Right ventricle myocardium inferior (tissue), 1 donor: Measurements from ENCODE around the gene TMEM39B. TPM values are rescaled to one million over a fixed set of nuclear protein-coding genes. Genes with fewer than 3 reads are reported as not detected.
A peak's percentile ranks its signal among the peaks of the same experiment; 100 is the strongest.
"Not testable (repeated sequence)": the region's sequence is repeated elsewhere in the genome, so short reads cannot be mapped to it uniquely, and the experiment has no call there.

Source experiments
- ATAC-seq: fragments of 200-7000 bp; cut with Tn5 transposase; one replicate; pipeline ENCODE4 v1.9.1; 2020; ENCODE audit warnings: mild to moderate bottlenecking, moderate library complexity
- DNase-seq: peaks from one replicate; pipeline ENCODE4 v3.0.0; 2021; ENCODE audit errors: missing footprints
- intact Hi-C: fragments of 100-400 bp; cut with DNase I; formaldehyde crosslinking; loops from one replicate; pipeline ENCODE4 v1.11.0; 2022
- total RNA-seq: library from RNA; stranded (reverse); fragmentation: NEBNext Ultra II Directional; extraction: Animal tissue kit (Norgen Biotek cat#: 25700); gene quantifications from one replicate; pipeline ENCODE4 v1.2.1, GENCODE V29; 2021
- donor health status: DM: no; HTN: yes; CAD: no; lungs with severe emphysema.

TMEM39B gene
- total RNA-seq, 1 donor from 2014 or later: 7.1 TPM

DNA sequence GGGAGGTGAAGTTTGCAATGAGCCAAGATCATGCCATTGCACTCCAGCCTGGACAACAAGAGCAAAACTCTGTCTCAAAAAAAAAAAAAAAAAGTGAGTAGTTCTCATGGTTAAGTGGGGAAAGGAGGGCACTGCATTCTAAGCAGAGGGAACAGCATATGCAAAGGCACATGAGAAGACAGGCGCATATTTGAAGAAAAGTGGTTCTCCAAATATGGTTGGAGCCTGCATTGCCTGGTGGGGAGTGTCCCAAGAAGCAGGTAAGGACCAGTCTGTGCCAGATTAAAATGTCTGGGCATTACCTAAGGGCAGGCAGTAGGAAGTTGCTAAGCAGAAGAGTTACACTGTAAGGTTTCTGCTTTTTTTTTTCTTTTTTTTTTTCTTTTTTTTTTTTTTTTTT, 32.6 kb downstream of the TMEM39B start:
- DNase-seq (no peak), ATAC-seq (no peak)
- intact Hi-C loops: loop anchor here (5.0 kb wide), 1 partner anchor 33 kb away; the partner anchor contains the start of gene TMEM39B

DNA sequence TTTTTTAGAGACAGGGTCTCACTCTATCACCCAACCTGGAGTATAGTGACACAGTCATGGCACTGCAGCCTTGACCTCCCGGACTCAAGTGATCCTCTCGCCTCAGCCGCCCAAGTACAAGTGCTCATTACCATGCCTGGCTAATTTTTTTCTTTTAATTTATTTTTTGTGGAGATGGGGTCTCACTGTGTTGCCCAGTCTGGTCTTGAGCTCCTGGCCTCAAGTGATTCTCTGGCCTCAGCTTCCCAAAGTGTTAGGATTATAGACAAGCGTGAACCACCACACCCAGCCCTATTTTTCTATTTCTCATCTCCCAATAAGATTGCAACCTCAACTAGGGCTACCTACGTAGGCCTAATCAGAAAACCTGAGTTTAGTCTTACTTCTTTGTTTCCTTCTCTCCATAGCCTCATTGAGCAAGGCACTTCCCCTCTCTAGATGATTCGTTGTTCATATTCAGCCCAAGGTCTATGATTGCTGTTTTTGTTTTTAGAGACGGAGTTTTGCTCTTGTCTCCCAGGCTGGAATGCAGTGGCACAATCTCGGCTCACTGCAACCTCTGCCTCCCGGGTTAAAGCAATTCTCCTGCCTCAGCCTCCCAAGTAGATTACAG, 34.0 kb downstream of the TMEM39B start:
- intact Hi-C loops: loop anchor here (5.0 kb wide), 1 partner anchor 34 kb away; the partner anchor contains the start of gene TMEM39B
- no peak for ATAC-seq
- DNase-seq: no peak

DNA sequence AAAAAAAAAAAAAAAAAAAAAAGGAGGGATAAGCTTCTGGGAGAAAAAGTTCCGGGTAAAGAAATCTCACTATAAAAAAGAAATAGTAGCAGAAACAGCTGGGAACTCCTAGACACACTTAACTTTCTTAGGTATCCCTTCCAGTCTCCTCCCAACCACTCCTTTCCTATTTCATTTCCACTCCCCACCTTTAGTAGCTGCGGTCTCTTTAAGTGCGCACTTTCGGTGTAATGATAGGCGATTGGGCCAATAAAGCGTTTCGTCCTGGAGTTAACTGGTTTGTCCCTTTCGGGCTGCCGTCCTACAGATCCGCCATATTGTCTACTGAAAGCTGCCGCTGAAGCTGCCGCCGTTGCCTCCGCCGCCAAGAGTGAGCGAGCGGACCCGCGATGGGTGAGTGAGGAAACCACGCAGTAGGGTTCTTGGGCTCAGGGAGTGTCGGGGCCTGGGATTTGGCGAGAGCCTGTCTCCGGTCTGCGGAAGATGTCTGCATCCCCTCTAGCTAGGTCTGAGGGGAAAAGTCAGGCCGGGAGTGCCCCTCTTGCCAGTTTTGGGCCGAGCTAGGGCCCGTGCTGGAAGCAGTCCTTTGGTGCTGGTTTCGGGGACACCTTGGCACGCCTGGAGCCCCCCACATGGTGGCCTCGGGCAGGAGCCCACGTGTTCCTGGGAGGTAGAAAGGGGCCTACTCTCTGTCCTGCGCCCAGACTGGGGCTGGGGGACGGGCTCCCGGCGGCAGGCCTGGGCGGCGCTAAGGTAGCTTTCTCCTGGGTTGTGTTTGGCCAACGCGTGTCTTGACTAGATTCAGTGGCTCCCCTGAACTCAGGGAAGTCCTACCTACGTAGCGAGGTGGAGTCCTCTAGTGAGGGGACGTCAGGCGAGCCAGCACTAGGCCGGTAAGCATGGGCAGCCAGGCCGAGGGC, 35.3 kb downstream of the TMEM39B start, which contains the start of gene KPNA6:
Gene KPNA6 (plus strand): TSS at position 315 of the 920 bp plus-strand sequence. CDS start 75 bp downstream, at position 390.
- ATAC-seq (peak; percentile 92), DNase-seq (peak; percentile 91)
- intact Hi-C loops: loop anchor here (1.0 to 5.0 kb wide), 2 partner anchors 36 to 71 kb away; partner anchors contain the start of genes TMEM39B and TXLNA

DNA sequence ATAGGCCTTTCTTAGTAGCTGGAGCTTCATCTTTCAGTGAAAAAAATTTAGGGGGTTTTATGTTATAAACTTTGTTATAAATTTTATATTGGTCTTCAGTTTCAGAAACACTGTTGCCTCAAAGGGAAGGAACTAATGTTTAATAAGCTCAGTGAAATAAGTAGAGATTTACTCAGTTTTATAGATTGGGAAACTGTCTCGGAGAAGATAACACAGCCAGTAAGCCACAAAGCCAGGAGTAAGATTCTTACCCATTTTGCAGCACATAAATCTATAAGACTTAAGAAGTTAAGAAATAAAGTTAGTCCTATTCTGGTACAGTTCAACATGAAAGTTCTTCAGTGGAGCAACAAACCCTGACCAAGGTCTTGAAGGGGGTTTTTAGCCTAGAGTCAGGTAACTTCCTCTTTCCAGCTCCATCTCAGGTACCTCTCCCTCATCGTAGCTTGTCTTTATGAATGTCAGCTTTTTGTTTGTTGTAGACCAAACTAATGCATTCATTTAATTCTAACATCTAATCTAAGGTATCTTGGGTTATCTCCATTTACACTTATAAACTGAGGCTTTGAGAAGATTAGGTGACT, 38.4 kb downstream of the TMEM39B start:
- intact Hi-C loops: no loop called here
- DNase-seq (no peak), ATAC-seq (no peak)

DNA sequence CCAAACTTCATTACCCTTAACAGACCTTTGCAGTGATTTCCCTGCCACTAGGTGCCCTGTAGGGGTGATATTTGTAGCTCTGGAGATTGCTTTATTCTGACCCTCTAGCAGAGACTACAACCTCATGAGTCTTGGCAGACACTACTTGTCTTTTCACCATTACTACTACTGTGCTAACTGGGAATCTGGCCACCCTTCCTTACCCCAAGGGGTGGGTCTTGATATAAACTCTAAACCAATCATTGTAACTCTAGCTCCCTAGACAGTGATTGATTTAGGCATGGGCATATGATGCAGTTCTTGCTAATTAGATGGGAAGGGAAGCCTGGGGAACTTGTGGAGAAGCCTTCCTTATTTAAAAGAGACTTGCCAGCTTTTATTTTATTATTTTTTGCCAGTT, 39.0 kb downstream of the TMEM39B start:
- intact Hi-C loops: no loop called here
- ATAC-seq (peak; percentile 18), DNase-seq (no peak)

DNA sequence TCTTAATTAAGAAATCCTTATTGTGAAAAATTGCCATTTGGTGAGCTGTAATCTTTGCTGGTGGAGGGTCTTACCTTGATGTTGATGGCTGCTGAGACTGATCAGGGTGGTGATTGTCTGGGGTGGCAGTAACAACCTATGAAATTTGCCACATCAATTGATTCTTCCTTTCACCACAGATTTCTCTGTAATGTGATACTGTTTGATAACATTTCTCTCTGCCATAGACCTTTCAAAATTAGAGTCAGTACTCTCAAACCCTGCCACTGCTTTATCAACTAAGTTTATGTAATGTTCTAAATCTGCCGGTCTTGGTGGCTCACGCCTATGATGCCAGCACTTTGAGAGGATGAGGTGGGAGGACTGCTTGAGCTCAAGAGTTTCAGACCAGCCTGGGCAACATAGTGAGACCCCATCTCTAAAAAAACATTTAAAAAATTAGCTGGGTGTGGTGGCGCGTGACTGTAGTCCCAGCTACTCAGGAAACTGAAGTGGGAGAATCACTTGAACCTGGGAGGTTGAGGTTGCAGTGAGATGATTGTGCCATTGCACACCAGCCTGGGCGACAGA, 40.2 kb downstream of the TMEM39B start:
- no peak for ATAC-seq
- DNase-seq: no peak
- intact Hi-C loops: no loop called here

DNA sequence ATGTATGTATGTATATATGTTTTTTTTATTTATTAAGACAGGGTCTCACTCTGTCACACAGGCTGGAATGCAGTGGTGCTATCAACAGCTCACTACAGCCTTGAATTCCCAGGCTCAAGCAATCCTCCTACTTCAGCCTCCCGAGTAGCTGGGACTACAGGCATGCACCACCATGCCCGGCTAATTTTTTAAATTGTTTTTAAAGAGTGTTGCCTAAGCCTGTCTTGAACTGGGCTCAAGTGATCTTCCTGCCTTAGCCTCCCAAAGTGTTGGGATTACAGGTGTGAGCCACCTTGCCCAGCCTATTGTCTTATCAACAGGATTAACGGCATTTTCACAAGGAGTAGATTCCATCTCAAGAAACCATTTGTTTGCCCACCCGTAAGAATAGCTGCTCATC, 40.7 kb downstream of the TMEM39B start:
- ATAC-seq, DNase-seq, intact Hi-C loops: not testable (repeated sequence)

DNA sequence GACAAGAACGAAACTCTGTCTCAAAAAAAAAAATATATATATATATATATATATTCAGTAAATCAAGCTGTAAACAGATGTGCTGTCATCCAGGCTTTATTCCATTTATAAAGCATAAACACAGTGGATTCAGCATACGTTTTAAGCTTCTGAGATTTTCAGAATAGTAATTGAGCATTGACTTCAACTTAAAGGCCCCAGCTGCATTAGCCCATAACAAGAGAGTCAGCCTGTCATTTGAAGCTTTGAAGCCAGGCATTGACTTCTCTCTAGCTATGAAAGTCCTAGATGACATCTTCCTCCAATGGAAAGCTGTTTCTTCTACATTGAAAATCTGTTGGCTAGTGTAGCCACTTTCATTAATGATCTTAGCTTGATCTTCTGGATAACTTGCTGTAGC, 41.7 kb downstream of the TMEM39B start:
- no peak for ATAC-seq
- DNase-seq: no peak
- intact Hi-C loops: no loop called here

DNA sequence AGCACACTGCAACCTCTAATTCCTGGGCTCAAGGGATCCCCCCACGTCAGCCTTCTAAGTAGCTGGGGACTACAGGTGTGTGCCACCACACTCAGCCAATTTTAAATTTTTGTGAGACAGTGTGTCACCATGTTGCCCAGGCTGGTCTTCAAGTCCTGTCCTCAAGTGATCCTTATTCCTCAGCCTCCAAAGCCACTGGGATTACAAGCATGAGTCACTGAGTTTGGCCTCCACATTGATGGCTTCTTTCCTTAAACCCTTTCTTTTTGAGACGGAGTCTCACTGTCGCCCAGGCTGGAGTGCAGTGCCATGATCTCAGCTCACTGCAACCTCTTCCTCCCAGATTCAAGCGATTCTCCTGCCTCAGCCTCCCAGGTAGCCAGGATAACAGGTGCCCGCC, 42.8 kb downstream of the TMEM39B start:
- no peak for DNase-seq
- ATAC-seq: peak; percentile 40
- intact Hi-C loops: no loop called here

DNA sequence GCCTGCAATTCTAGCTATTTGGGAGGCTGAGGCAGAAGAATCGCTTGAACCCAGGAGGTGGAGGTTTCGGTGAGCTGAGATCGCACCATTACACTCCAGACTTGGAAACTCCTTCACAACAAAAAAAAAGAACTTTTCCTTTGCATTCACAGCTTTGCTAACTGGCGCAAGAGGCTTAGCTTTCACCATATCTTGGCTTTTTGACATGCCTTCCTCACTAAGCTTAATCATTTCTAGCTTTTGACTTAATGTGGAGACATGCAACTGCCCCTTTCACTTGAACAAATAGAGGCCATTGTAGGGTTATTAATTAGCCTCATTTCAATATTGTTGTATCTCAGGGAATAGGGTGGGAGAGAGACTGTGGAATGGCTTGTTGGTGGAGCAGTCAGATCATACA, 43.8 kb downstream of the TMEM39B start:
- ATAC-seq (no peak), DNase-seq (no peak)
- intact Hi-C loops: no loop called here

DNA sequence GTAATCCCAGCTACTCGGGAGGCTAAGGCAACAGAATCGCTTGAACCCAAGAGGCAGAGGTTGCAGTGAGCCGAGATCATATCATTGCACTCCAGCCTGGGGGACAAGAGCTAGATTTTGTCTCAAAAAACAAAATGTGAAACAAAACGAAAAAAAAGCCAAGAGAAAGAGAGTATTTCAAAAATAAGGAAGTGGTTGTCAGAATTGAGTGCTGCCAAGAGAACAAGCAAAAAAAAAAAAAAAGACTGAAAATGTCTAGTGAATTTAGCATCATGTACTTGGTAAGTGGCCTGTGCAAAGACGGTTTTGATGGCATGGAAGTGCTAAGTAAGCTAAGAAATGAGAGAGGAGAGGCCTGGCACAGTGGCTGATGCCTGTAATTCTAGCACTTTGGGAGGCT, 49.4 kb downstream of the TMEM39B start:
- intact Hi-C loops: no loop called here
- DNase-seq: no peak
- ATAC-seq: no peak

DNA sequence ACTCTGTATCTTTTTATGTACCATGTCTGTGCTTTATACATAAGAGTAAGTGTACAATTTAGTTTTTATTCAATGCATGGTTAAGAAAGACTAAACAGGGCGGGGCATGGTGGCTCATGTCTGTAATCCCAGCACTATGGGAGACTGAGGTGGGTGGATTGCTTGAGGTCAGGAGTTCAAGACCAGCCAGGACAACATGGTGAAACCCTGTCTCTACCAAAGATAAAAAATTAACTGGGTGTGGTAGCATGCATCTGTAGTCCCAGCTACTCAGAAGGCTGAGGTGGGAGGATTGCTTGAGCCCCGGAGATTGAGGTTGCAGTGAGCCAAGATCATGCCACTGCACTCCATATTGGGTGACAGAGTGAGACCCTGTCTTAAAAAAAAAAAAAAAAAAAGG, 50.6 kb downstream of the TMEM39B start:
- DNase-seq, ATAC-seq, intact Hi-C loops: not testable (repeated sequence)

DNA sequence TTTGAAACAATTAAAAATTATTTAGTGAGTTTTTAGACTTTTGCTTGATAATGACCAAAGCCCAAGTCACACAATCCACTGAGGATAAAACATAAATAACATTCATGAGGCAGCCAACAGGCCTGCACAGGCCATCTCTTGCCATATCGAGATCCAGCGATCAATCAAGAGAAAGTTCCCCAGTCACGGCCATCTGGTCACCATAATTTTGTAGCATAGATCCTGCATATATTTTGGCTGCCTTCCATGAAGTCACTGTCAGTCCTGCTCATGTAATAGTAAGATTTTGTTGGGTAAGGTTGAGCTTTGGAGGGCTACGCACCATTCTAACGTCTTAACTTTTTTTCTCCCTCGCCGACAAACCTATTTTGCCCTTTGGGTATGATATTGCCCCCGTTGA, 52.6 kb downstream of the TMEM39B start:
- DNase-seq (no peak), ATAC-seq (no peak)
- intact Hi-C loops: no loop called here

DNA sequence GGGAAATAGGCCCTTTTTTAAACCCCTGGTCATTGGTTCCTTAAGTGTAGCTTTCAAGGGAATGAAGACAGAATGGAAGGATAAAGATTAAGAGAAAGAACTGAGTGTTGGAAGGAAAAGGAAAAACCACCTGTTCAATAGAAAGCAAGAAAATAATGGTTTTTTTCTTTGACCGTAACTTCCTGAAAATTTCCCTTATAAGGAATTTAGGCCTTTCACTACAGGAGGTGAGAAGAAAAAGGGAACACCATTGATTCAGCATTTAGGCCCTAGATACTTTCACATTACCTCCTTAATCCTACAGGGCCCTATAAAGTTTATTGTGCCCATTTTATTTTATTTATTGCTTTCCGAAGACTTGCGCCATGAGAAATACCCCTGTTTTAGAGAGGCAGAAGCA, 54.0 kb downstream of the TMEM39B start:
- intact Hi-C loops: no loop called here
- no peak for ATAC-seq
- DNase-seq: no peak

DNA sequence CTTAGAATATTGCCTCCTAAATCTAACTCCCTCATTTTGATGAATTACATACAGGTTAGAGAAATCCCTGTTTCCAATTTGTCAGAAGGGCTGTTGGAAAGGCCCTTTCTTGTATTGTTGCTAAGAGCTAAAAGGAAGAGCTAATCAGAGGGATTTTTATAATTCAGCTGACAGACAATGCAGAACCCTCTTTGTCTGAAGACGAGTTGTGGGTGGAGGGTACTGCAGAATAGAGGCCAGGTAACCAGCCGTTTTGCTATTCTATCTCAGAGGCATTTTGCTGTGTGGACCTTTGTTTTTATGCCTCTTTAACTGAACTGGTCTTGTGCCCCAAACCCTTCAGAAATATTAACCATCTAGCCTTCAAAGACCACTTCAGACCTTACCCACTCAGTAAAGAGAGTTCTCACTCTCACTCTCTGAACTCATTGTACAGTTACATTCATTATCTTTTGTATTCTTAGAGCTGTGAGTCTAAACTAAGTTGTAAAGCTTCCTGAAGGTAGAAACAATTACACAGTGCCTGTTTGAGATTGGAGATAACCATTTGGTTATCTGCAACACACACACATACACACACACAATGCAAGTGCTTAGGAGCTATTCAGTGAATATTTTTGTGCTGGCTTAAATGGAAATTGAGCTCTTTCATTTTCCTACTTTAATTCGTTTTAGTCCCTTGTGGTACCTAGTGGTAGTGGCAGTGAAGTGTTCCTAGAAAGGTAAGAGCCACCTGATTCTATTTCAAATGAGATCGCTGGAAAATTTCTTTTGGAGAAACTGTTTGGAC, 54.9 kb downstream of the TMEM39B start:
- no peak for ATAC-seq

DNA sequence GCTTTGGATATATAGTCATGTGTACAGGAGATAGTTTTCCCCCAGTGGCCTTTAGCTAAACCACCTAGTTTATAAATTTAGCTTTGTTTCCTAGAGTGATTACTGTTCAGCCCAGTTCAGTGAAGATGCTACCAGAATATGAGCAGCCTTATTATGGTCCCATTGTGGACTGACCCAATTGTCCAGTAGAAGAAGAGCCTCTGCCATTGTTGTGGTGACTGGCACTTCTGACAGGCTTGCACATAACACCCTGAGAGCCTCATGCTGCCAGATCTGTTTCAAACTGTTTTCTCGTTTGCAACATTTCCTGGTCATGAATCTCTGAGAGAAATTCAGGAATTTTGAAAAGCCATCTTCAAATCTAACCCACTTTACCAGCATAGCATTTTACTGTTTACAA, 55.7 kb downstream of the TMEM39B start:
- DNase-seq (no peak), ATAC-seq (no peak)
- intact Hi-C loops: no loop called here

More for the DNA sequence above, 54.9 kb downstream of the TMEM39B start:
- intact Hi-C loops: no loop called here
- DNase-seq: no peak

DNA sequence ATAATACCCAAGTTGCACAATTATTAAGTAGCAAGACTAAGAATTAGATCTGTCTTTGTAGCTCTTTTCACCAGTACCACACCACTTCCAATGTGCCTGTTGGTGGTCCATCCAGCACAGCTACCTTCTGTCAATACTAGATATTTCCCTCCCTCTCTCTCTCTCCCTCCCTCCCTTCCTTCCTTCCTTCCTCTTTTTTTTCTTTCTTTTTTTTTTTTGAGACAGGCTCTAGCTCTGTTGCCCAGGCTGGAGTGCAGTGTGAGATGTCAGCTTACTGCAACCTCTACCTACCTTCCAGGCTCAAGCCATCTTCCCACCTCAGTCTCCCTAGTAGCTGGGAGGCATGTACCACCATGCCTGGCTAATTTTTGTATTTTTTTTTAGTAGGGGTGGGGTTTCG, 56.2 kb downstream of the TMEM39B start:
- no peak for DNase-seq
- intact Hi-C loops: no loop called here
- no peak for ATAC-seq

DNA sequence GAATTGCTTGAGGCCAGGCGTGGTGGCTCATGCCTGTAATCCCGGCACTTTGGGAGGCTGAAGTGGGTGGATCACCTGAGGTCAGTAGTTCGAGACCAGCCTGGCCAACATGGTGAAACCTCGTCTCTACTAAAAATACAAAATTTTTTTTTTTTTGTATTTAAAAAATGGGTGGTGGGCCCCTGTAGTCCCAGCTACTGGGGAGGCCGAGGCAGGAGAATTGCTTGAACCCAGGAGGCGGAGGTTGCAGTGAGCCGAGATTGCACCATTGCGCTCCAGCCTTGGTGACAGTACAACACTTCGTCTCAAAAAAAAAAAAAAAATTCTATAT, 61.2 kb downstream of the TMEM39B start:
- ATAC-seq, intact Hi-C loops: not testable (repeated sequence)

DNA sequence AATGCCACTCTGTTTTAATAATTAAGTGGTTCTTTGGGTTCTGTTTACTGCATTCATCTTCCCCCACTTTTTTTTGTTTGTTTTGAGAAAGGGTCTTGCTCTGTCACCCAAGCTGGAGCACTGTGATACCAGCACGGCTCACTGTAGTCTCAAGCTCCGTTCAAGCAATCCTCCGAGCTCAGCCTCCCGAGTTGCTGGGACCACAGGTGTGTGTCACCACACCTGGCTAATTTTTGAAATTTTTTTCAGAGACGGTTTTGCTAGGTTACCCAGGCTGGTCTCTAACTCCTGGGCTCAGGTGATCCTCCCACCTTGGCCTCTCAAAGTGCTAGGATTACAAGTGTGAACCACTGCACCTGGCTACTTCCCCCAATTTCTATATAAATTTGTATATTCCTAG, 64.4 kb downstream of the TMEM39B start:
- DNase-seq (no peak), ATAC-seq (no peak)
- intact Hi-C loops: no loop called here

More for the DNA sequence above, 61.2 kb downstream of the TMEM39B start:
- DNase-seq: not testable (repeated sequence)
